ENCODE data around the gene PDLIM4.

Gene PDLIM4

GRCh38 chr5:132313961-132314432, 56.5 kb downstream of the PDLIM4 start:
- DNase-seq = no peak

- no peak for DNase-seq
Observed at GRCh38 chr5:132315529-132316067, 58.1 kb downstream of the PDLIM4 start.

GRCh38 chr5:132319975-132320374, 62.5 kb downstream of the PDLIM4 start:
- no peak for DNase-seq

- no peak for DNase-seq
Observed at GRCh38 chr5:132321109-132321721, 63.7 kb downstream of the PDLIM4 start.

- DNase-seq = no peak
Observed at GRCh38 chr5:132322266-132322665, 64.8 kb downstream of the PDLIM4 start.

Measured in NCI-H774 (cell line).